ENCODE results near the gene BANP. TPM values are rescaled to one million over a fixed set of nuclear protein-coding genes. Genes with fewer than 3 reads are reported as not detected.
"Not testable (repeated sequence)": the region's sequence is repeated elsewhere in the genome, so short reads cannot be mapped to it uniquely, and the experiment has no call there.

Gene BANP
- polyA plus RNA-seq, 2 donors: 6.5 to 13.6 TPM

GRCh38 chr16:88028177-88028930 is 77.1 kb downstream of the BANP start:
- not testable (repeated sequence) for H3K4me3 ChIP-seq (ENCODE audit: low read depth in 1 of 2, low read length in 2 of 2); H3K36me3 ChIP-seq (ENCODE audit: control insufficient read depth in 2 of 2, insufficient read depth in 2 of 2, low read length in 1 of 2); H3K9me3 ChIP-seq (ENCODE audit: control insufficient read depth in 2 of 2, insufficient read depth in 1 of 2, low read depth in 1 of 2, low read length in 1 of 2); H3K27me3 ChIP-seq (ENCODE audit: control insufficient read depth in 1 of 2, insufficient read depth in 2 of 2, low read length in 2 of 2); H3K27ac ChIP-seq (ENCODE audit: low read depth in 2 of 2, low read length in 1 of 2); H3K4me1 ChIP-seq (ENCODE audit: control insufficient read depth in 2 of 2, insufficient read depth in 2 of 2, low read length in 1 of 2)
- WGBS, 2 donors: 88 to 94% methylated on average over 13 of the region's 13 CpGs

GRCh38 chr16:88030498-88030897 is 79.3 kb downstream of the BANP start:
- Histone ChIP-seq H3K27me3 (ENCODE audit: control insufficient read depth in 1 of 2, insufficient read depth in 2 of 2, low read length in 2 of 2) (no peaks in the 10 kb centered on the region), H3K36me3 (ENCODE audit: control insufficient read depth in 2 of 2, insufficient read depth in 2 of 2, low read length in 1 of 2) (peaks cover 4 to 8% of the 10 kb centered on the region in 2 donors), H3K4me3 (ENCODE audit: low read depth in 1 of 2, low read length in 2 of 2) (no peak overlapping the region), H3K27ac (ENCODE audit: low read depth in 2 of 2, low read length in 1 of 2) (no peak overlapping the region), H3K9me3 (ENCODE audit: control insufficient read depth in 2 of 2, insufficient read depth in 1 of 2, low read depth in 1 of 2, low read length in 1 of 2) (no peaks in the 10 kb centered on the region), H3K4me1 (ENCODE audit: control insufficient read depth in 2 of 2, insufficient read depth in 2 of 2, low read length in 1 of 2) (no peaks in the 10 kb centered on the region)
- 94% methylated on average over 8 of the region's 8 CpGs for WGBS, 2 donors

- not testable (repeated sequence) for H3K27ac ChIP-seq (ENCODE audit: low read depth in 2 of 2, low read length in 1 of 2); H3K4me1 ChIP-seq (ENCODE audit: control insufficient read depth in 2 of 2, insufficient read depth in 2 of 2, low read length in 1 of 2); H3K27me3 ChIP-seq (ENCODE audit: control insufficient read depth in 1 of 2, insufficient read depth in 2 of 2, low read length in 2 of 2); H3K4me3 ChIP-seq (ENCODE audit: low read depth in 1 of 2, low read length in 2 of 2); H3K9me3 ChIP-seq (ENCODE audit: control insufficient read depth in 2 of 2, insufficient read depth in 1 of 2, low read depth in 1 of 2, low read length in 1 of 2)
- peaks cover 8 to 13% of the 10 kb centered on the region in 2 donors for H3K36me3 ChIP-seq (ENCODE audit: control insufficient read depth in 2 of 2, insufficient read depth in 2 of 2, low read length in 1 of 2)
- WGBS, 2 donors: 95 to 99% methylated on average over 9 of the region's 9 CpGs
Observed at GRCh38 chr16:88030961-88031360, 79.7 kb downstream of the BANP start.

DNA sequence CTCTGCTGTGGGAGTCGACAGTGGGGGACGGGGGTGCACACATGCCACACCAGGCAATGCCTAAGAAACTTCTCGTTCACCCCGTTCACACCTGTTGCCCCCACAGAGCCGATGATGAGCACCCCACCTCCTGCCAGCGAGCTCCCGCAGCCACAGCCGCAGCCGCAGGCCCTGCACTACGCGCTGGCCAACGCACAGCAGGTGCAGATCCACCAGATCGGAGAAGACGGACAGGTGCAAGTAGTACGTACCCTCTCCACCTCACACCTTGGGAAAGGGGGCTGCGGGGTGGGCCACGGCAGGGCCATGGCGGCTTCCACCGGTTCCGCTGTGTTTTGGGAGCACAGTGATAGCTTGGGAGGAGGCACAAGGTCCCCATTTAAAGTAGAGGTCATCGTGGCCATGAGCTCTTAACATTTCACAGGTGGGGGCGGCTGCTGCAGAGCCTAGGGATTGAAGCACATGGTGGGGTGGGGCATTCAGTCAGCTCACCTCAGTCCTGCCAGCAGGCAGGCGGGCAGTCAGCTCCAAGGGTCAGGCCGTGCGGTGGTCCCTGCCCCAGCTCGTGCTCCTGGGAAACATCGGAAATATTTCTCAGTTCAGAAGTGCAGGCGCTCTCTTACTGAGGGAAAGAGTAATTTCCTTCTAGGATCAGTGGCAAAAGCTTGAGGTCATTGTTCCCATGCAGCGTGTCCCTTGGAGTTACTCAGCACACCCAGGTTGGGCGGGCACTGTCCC is 81.9 kb downstream of the BANP start:
- whole genome bisulfite sequencing, 2 donors: 94 to 96% methylated on average over 29 to 30 of the region's 30 CpGs
- H3K36me3 ChIP-seq (ENCODE audit: control insufficient read depth in 2 of 2, insufficient read depth in 2 of 2, low read length in 1 of 2): peaks cover 8 to 18% of the 10 kb centered on the region in 2 donors
- not testable (repeated sequence) for H3K4me3 ChIP-seq (ENCODE audit: low read depth in 1 of 2, low read length in 2 of 2)

GRCh38 chr16:88034770-88035169 is 83.5 kb downstream of the BANP start:
- Histone ChIP-seq H3K9me3 (ENCODE audit: control insufficient read depth in 2 of 2, insufficient read depth in 1 of 2, low read depth in 1 of 2, low read length in 1 of 2) (no peaks in the 10 kb centered on the region), H3K27ac (ENCODE audit: low read depth in 2 of 2, low read length in 1 of 2) (no peak overlapping the region), H3K27me3 (ENCODE audit: control insufficient read depth in 1 of 2, insufficient read depth in 2 of 2, low read length in 2 of 2) (no peaks in the 10 kb centered on the region), H3K36me3 (ENCODE audit: control insufficient read depth in 2 of 2, insufficient read depth in 2 of 2, low read length in 1 of 2) (peaks cover 8 to 25% of the 10 kb centered on the region in 2 donors), H3K4me1 (ENCODE audit: control insufficient read depth in 2 of 2, insufficient read depth in 2 of 2, low read length in 1 of 2) (no peaks in the 10 kb centered on the region), H3K4me3 (ENCODE audit: low read depth in 1 of 2, low read length in 2 of 2) (no peak overlapping the region)
- 85 to 88% methylated on average over 7 of the region's 7 CpGs for WGBS, 2 donors

More for the DNA sequence above, 81.9 kb downstream of the BANP start:
- H3K27me3 ChIP-seq (ENCODE audit: control insufficient read depth in 1 of 2, insufficient read depth in 2 of 2, low read length in 2 of 2); H3K9me3 ChIP-seq (ENCODE audit: control insufficient read depth in 2 of 2, insufficient read depth in 1 of 2, low read depth in 1 of 2, low read length in 1 of 2); H3K4me1 ChIP-seq (ENCODE audit: control insufficient read depth in 2 of 2, insufficient read depth in 2 of 2, low read length in 1 of 2); H3K27ac ChIP-seq (ENCODE audit: low read depth in 2 of 2, low read length in 1 of 2): not testable (repeated sequence)

DNA sequence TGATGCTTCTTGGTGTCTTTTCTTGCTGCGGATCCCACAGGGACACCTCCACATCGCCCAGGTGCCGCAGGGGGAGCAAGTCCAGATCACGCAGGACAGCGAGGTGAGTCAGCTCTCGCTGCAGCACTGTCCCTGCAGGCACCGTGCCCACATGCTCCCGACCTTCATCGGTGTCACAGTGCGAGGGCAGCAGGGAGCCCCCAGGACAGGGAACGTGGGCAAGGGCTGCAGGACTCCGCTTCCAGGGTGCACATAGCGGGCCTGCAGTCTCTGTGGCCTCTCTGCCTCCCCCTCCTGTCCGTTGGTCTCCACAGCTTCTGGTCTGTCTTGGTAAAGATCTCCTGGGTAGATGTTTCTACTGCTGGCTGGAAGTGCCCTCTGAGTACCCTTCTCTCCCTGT is 84.1 kb downstream of the BANP start:
- 94 to 96% methylated on average over 14 of the region's 14 CpGs for WGBS, 2 donors
- peaks cover 8 to 25% of the 10 kb centered on the region in 2 donors for H3K36me3 ChIP-seq (ENCODE audit: control insufficient read depth in 2 of 2, insufficient read depth in 2 of 2, low read length in 1 of 2)
- no peak overlapping the region for H3K27ac ChIP-seq (ENCODE audit: low read depth in 2 of 2, low read length in 1 of 2)

GRCh38 chr16:88035884-88036639 is 84.8 kb downstream of the BANP start:
- not testable (repeated sequence) for H3K27ac ChIP-seq (ENCODE audit: low read depth in 2 of 2, low read length in 1 of 2); H3K4me1 ChIP-seq (ENCODE audit: control insufficient read depth in 2 of 2, insufficient read depth in 2 of 2, low read length in 1 of 2); H3K27me3 ChIP-seq (ENCODE audit: control insufficient read depth in 1 of 2, insufficient read depth in 2 of 2, low read length in 2 of 2); H3K9me3 ChIP-seq (ENCODE audit: control insufficient read depth in 2 of 2, insufficient read depth in 1 of 2, low read depth in 1 of 2, low read length in 1 of 2); H3K4me3 ChIP-seq (ENCODE audit: low read depth in 1 of 2, low read length in 2 of 2)
- H3K36me3 ChIP-seq (ENCODE audit: control insufficient read depth in 2 of 2, insufficient read depth in 2 of 2, low read length in 1 of 2): peaks cover 10 to 25% of the 10 kb centered on the region in 2 donors
- WGBS, 2 donors: 95 to 96% methylated on average over 30 of the region's 30 CpGs

More for the DNA sequence above, 84.1 kb downstream of the BANP start:
- Histone ChIP-seq H3K27me3 (ENCODE audit: control insufficient read depth in 1 of 2, insufficient read depth in 2 of 2, low read length in 2 of 2) (no peaks in the 10 kb centered on the region), H3K4me1 (ENCODE audit: control insufficient read depth in 2 of 2, insufficient read depth in 2 of 2, low read length in 1 of 2) (no peaks in the 10 kb centered on the region), H3K9me3 (ENCODE audit: control insufficient read depth in 2 of 2, insufficient read depth in 1 of 2, low read depth in 1 of 2, low read length in 1 of 2) (no peaks in the 10 kb centered on the region), H3K4me3 (ENCODE audit: low read depth in 1 of 2, low read length in 2 of 2) (no peak overlapping the region)

DNA sequence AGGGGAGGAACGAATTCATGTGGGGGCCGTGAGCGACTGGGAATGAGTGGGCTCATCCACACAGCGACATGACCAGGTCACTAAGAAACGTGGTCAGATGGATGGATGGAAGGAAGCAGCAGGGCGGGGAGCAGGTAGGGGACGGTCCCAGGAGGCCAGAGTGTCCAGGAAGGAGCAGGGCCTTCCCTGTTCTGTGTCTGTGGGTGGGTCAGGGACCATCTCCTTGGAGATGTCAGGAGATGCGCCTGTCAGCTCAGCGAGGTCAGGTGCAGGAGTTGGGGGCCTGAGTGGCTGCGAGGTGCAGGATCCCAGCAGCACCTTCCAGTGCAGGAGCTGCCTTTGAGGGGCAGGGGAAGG is 85.4 kb downstream of the BANP start:
- peaks cover 10 to 25% of the 10 kb centered on the region in 2 donors for H3K36me3 ChIP-seq (ENCODE audit: control insufficient read depth in 2 of 2, insufficient read depth in 2 of 2, low read length in 1 of 2)
- not testable (repeated sequence) for H3K27ac ChIP-seq (ENCODE audit: low read depth in 2 of 2, low read length in 1 of 2); H3K4me3 ChIP-seq (ENCODE audit: low read depth in 1 of 2, low read length in 2 of 2); H3K9me3 ChIP-seq (ENCODE audit: control insufficient read depth in 2 of 2, insufficient read depth in 1 of 2, low read depth in 1 of 2, low read length in 1 of 2); H3K27me3 ChIP-seq (ENCODE audit: control insufficient read depth in 1 of 2, insufficient read depth in 2 of 2, low read length in 2 of 2); H3K4me1 ChIP-seq (ENCODE audit: control insufficient read depth in 2 of 2, insufficient read depth in 2 of 2, low read length in 1 of 2)
- WGBS, 2 donors: 93 to 96% methylated on average over 10 of the region's 10 CpGs

DNA sequence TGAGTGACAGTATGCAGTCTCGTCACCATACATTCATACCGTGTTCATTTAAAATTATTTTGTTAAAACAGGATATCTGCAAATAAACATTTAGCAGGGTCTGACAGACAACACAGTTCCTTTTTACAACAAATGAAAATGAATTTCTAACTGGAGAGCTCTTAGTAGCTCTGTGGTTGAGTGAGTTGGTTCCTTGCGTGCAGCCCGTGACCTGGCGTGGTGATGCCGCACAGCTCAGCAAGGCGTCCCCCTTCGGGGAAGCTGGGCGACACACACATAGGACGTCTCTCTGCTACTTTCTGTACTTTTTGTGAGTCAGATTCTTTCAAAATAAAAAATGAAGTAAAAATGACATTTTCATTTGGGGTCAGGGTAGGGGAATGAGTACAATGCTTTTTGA is 86.1 kb downstream of the BANP start:
- H3K36me3 ChIP-seq (ENCODE audit: control insufficient read depth in 2 of 2, insufficient read depth in 2 of 2, low read length in 1 of 2): peaks cover 10 to 25% of the 10 kb centered on the region in 2 donors
- H3K4me1 ChIP-seq (ENCODE audit: control insufficient read depth in 2 of 2, insufficient read depth in 2 of 2, low read length in 1 of 2); H3K27ac ChIP-seq (ENCODE audit: low read depth in 2 of 2, low read length in 1 of 2); H3K9me3 ChIP-seq (ENCODE audit: control insufficient read depth in 2 of 2, insufficient read depth in 1 of 2, low read depth in 1 of 2, low read length in 1 of 2); H3K27me3 ChIP-seq (ENCODE audit: control insufficient read depth in 1 of 2, insufficient read depth in 2 of 2, low read length in 2 of 2); H3K4me3 ChIP-seq (ENCODE audit: low read depth in 1 of 2, low read length in 2 of 2): not testable (repeated sequence)
- WGBS, 2 donors: 95 to 96% methylated on average over 9 of the region's 10 CpGs

Measured in esophagus (tissue), 2 donors.